Renal cortical epithelial cell (primary cell): ENCODE results near the gene ROR2. TPM values are rescaled to one million over a fixed set of nuclear protein-coding genes. Genes with fewer than 3 reads are reported as not detected.

Experiments used
- DNase-seq: peaks from one replicate; pipeline ENCODE4 v3.0.0-alpha.2; 2011; ENCODE audit warnings: low read depth
- total RNA-seq: library from RNA; depleted of rRNA; stranded (reverse); fragments of >200 nt; gene quantifications from 2 replicates; pipeline ENCODE4 v1.2.3, GENCODE V29; 2014

ROR2 gene
- total RNA-seq, 1 donor from 2014 or later, result 4.4 TPM

- DNase-seq, result no peak
These were observed 229.0 kb downstream of the ROR2 start for GRCh38 chr9:91720751-91721705.

DNA sequence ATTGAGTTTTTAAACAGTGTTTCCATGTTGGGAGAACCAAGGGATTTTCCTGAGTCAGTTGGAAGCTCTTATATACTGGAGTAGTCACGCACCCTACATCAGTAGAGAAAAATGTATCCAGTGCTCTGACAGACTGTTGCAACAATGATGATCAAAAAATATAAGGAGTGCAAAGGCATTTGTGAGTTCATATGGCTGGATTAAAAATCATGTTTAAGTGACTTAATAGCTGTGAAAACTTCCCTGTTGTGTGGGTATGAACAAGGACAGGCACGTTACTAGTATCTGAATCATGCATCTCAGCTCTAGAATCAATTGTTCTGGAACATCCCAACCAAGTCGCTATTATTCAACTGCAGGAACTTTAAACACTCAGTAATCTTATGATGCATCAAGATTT, 229.7 kb downstream of the ROR2 start:
- no peak for DNase-seq

DNA sequence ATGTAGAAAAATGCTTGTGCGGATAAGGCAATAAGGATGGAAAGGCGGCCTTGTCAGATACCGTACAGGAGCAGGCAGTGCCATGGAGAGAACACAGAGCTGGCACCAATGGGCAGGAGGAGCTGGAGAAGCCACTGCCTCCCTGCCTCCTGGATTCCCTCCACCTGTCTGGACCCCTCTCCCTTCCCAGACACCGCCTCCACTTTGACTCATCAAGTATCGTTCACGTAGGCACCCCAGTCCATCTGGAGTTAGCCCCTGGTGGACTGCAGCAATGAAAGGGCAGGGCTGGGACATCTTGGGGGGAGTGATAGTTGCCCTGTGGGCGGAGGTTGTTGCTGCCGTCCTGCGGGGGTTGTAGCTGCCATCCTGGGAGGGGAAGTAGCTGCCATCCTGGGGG, 232.0 kb downstream of the ROR2 start:
- no peak for DNase-seq

DNA sequence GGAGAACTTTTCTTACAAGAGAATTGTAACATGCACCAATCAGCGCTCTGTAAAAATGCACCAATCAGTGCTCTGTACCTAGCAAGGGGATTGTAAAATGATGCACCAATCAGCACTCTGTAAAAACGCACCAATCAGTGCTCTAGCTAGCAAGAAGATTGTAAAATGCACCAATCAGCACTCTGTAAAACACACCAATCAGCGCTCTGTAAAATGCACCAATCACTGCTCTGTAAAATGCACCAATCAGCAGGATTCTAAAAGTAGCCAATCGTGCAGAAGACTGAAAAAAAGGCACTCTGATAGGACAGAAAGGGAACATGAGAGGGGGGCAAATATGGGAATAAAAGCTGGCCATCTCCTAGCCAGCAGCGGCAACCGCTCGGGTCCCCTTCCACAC, 233.2 kb downstream of the ROR2 start:
- no peak for DNase-seq

- DNase-seq, result no peak
These were observed 233.8 kb downstream of the ROR2 start for GRCh38 chr9:91716239-91716638.

DNA sequence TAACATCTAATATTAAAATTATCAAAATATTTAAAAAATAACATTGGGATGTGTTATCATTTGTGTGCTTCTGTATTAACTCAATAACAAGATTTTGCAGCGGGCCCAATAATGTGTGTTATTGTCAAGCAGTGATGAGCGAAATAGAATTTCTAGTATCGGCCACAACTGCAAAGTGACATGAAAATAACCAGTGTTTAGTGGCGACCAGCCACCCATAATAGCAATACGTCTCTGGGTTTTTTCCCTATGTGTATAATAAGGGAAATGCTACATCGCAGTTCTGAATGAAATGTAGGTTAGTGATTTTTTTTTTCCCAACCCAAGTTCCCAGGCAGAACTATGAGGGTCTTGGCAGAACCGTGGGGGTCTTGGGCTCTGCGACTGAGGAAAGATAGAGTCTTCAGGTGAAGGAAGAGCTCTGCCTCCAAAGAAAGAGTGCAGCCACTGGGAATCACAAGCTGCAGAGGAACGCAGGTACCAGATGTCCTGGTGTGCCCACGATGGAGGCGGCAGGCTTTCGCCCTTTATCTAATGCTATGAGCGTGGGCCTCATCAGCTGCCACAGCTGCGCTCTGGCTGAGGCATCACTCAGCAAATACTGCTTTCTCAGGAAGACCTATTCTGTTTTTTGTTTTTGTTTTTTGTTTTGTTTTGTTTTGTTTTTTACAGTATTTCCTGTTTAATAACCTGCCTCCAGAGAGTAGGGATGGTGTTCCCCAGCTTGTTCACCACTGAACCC, 235.0 kb downstream of the ROR2 start:
- no peak for DNase-seq

DNA sequence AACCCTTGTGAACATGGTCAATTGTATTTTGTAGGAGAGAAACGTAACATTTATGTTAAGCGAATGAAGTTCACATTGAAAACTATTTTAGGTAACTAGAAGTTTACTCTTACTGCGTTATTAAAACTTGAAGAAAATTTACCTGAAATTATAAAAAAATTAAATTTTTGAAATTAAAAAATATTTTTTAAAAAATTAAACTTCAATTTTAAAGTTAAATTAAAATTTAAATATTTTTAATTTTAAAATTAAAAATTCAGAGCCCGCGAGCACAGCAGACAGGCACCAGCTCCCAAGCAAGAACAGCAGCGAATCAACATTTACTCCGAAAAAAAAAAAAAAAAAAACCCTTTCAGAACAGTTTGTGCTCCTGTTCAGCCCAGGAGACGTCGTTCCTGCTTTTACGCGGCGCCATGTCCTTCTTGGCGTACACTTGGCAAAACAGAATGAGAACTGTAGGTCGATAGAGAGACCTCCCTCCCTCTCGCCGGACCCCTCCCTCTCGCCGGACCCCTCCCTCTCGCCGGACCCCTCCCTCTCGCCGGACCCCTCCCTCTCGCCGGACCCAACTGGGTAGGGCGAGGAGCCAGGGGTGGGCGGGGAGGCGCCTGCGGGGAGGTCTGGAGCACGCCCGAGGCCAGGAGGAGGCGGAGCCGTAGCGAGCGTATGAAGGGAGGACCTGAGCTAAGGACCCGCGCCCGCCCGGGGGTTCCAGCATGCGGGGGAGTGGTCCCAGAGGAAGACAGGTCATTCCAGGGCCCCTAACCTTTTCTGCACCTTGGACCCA, 235.8 kb downstream of the ROR2 start:
- peak; percentile 17 for DNase-seq

GRCh38 chr9:91712811-91713210, 237.2 kb downstream of the ROR2 start:
- no peak for DNase-seq

DNA sequence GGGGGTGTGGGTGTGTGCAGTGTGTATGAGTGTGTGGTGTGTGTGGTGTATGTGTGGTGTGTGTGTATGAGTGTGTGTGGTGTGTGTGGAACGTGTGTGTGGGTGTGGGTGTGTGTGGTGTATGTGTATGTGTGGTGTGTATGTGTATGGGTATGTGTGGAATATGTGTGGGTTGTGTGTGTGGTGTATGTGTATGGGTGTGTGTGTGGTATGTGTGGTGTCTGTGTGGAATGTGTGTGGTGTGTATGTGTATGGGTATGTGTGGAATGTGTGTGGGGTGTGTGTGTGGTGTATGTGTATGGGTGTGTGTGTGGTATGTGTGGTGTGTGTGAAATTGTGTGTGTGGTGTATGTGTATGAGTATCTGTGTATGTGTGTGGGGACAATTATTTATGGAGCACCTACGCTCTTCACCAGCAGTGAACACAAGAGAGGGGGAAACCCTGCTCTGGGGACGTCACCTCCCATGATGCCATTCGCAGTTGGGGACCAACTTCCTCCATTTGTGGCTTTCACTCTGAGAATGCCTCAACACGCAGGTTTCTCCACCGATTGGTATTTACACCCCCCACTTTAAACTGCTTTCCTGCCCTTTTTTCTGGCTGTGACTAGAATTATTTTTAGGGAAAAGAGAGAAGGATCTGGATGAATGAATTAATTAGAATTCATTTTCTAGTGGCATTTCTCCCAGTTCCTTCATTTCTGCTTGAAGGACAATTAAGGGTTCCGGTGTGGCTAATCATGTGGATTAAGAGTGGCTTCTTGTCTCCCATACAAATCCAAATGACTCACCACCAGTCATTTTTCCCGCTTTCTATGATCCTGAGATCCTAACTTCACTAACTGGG, 238.1 kb downstream of the ROR2 start:
- DNase-seq, result no peak

GRCh38 chr9:91710158-91710557, 239.9 kb downstream of the ROR2 start:
- DNase-seq, result no peak

DNA sequence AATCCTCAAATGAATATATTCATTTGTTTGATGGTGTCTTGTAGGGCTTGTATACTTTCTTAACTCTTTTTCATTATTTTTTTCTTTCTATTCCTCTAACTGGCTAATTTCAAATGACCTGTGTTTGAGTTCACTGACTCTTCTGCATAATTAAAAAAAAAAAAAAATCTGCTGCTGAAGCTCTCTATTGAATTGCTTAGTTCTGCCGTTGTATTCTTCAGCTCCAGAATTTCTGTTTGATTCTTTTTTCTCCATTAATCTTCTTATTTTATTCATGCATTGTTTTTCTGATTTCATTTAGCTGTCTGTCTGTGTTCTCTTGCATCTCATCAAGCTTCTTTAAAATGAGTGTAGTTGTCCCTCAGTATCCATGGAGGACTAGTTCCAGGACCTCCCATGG, 244.6 kb downstream of the ROR2 start:
- DNase-seq, result no peak

DNA sequence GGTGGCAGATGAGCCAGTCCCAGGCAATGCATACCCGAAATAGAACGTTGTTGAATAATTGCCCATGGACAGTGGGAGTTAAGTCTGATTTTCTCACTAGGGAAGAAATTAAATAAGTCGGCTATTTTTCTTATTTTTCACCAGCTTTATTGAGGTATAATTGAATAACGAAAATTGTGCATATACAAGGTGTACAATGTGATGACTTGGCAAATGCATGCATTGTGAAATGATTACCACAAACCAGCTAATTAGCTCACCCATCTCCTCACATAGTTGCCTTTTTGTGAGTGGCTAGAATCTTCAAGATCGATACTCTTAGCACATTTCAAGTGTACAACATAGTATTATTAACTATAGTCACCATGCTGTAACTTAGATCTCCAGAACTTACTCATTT, 249.6 kb downstream of the ROR2 start:
- no peak for DNase-seq

DNA sequence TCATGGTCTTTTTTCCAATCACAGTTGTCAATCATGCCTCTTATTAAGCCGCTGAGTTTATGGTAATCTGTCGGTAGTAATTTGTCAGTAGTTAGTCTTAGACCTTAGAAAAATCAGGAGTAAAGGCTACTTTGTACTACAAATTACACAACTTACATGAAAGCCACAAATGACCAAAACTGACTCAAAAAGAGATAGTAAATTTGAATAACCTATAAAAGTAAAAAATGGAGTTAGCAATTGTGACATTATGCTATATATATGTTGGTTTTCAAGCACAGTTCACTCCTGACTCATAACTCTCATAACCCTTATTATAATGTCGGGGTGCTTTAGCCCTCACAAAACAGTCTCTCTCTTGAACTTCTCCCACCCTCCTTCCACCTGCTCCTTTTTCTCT, 251.8 kb downstream of the ROR2 start:
- DNase-seq, result no peak

GRCh38 chr9:91697201-91697600, 252.8 kb downstream of the ROR2 start:
- DNase-seq, result no peak

DNA sequence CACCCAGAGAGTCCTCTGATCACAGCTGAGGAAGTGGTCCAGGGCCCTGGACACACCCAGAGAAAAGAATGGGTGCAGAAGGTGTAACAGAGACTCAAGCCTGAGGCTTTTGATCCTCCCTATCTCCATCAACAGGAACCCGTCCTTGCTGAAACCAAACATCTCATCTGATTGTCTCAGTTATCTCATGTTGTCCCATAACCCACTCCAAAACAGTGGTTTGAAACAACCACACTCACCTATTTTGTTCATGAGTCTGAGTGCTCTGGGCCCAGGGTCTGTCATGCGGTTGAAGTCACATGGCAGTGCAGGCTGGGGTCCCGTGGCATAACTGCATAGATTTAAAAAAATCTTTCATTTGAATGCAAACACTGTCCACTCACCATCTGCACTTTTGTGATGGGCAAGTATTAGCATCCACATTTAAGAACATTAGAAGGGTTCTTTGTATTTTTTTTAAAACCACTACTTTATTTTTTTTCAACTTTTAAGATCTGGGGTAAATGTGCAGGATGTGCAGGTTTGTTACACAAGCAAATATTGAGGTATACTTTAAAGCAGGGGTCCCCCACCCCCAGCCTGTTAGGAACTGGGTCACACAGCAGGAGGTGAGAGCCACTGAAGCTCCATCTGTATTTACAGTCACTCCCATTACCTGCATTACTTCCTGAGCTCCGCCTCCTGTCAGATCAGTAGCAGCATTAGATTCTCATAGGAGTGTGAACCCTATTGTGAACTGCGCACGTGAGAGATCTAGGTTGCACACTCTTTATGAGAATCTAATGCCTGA, 255.8 kb downstream of the ROR2 start:
- DNase-seq, result no peak

GRCh38 chr9:91693226-91693625, 256.8 kb downstream of the ROR2 start:
- DNase-seq, result peak; percentile 16

DNA sequence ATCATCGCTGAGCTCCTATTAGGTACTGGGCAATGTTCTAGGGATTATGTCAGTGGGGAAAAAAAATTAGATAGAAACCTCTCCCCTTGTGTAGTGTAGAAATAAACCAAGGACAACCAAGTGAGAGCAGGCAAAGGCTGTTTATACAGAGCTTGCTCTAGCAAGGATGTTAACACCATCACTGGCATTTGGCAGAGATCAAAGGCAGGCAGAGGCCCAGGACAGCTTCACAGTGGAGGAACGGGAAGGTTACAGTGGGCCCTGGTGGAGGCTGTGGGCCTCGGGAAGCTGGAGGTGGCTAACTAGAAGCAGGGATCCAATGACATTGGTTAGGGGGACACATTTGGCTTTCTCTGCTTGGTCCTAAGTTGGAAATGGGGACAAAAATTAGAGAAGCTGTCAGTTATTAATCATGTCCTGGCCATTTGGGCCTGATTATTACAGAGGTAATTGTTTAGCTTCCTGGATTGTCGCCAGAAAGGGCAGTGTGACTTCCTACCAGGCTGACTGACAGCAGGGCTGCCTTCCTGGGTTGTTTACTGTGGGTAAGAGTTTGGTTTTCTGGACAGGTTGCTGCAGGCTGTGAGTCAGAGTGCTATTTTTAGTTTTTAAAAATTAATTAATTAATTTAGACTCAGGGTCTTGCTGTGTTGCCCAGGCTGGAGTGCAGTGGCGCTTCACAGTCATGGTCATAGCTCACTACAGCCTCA, 259.3 kb downstream of the ROR2 start:
- peak; percentile 20 for DNase-seq

DNA sequence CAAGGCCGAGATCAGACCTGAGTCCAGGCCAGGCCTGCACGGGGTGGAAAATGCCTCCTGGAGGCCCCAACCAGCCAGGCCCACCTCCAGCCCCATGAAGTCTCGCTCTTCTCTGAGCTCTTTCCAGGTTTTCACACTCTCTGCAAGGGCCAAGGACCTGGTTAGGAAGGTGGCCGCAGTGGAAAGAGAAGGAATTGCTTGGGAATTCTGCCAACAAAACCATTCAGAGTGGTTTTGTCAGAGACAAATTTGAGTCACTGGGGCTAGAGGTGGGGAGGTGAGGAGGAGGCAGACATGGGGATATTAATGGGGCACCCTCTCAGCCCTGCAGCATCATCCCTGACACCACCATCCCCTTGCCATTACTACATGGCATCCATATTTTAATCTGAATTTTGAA, 261.0 kb downstream of the ROR2 start:
- no peak for DNase-seq

DNA sequence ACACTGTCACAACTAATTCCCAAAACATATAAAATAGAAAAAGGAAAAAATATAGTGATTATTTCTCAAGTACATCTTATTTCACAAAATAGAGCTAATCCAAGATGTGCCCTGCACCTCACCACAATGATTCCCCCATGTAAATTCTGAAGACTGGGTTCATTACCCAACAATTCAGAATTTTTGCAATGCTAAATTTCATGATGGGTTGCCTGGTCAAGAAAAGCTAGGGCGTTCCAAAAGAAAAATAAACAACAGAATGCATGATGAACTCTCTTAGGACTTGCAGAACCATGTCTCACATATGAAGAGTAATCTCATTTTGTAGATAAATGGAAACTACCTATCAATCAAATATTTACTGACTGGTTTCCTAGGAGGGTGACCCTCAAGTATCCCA, 266.8 kb downstream of the ROR2 start:
- DNase-seq, result no peak

DNA sequence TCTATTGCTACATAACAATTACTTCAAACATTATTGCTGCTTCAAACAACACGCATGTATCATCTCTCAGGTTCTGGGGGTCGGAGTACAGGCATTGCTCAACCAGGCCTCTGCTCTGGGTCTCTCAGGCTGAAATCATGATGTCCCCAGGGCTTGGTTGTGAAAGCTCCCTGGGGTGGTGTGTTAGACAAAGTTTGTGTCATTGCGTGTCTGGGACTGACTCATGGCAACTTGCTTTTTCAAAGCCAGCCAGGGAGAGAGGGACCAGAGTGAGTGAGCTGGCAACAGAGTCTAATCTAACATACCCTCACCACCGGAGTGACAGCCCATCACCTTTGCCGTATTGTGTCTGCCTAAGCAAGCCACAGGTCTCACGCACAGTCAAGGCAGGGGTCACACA, 267.2 kb downstream of the ROR2 start:
- peak; percentile 9 for DNase-seq
